HG02588 (cell line): ENCODE data around the gene PDGFD.

Experiments used
- ATAC-seq: cut with Tn5 transposase; IDR thresholded peaks from one replicate; pipeline ENCODE4 v1.9.1; 2021; ENCODE audit warnings: mild to moderate bottlenecking, moderate library complexity; ENCODE audit not compliant: unreplicated experiment

Gene PDGFD

DNA sequence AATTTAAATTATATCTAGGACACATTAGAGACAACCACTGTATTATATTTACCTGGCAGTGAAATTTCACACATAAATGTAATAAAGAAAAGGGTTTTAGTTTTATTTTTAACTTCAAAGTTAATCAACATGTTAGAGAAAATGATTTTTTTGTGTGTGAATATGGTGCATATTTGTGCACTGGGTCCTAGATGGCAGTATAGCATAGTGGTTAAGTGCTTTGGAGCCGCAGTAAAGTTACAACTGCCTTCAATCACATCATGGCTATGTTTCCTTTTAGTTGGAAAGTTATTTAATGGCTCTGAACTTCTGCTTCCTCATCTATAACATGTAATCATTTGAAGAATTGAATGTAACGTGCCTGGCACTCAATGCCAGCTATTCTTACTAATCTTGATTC, 236.4 kb downstream of the PDGFD start:
- ATAC-seq: no peak

DNA sequence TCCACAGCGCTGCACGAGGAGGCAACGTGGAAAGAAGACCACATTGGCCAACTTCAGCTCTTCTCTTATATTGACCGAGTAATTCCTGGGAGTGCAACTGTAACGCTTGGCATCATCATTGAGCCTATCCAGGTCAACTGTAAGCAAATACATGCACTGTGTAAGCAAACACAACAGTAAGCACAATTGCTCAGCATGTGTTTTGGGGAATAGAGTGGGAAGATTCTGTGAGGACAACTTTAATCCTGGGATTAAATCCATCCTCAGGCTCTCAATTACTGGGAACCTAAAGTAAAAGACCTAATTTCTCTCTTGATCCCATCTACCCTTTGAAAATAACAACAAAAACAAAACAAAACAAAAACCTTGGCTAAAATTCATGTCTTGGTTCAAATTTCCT, 237.0 kb downstream of the PDGFD start:
- ATAC-seq: no peak

DNA sequence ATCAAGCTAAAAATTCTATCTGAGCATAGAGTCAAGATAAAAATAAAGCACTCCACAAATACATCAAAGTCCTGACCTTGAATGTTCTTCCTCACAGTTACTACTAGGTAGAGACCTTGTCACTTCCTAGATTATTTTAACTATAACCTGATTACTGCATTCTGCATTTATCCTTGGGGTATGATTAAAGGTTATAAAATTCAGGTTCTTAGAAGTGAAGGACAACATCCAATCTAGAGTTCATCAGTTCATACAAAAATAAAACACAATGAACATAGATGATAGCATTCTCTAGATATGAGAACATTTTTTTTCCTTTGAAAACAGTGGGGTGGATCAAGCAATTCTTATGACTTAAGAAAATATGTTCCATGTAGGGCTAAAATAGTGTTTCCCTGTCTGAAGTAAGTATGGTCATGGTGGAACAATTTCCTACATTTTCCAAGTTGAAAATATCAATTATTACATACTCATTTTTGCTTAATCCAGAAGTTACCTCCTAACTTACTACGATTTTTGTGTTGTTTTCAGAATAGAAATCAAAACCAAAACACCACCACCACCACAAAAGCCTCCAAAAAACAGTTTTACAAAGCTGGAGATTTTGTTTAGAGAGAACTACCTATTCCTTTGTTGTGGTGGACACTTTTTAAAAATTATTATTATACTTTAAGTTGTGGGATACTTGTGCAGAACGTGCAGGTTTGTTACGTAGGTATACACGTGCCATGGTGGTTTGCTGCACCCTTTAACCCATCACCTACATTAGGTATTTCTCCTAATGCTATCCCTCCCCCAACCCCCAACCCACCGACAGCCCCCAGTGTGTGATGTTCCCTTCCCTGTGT, 239.6 kb downstream of the PDGFD start:
- no peak for ATAC-seq

DNA sequence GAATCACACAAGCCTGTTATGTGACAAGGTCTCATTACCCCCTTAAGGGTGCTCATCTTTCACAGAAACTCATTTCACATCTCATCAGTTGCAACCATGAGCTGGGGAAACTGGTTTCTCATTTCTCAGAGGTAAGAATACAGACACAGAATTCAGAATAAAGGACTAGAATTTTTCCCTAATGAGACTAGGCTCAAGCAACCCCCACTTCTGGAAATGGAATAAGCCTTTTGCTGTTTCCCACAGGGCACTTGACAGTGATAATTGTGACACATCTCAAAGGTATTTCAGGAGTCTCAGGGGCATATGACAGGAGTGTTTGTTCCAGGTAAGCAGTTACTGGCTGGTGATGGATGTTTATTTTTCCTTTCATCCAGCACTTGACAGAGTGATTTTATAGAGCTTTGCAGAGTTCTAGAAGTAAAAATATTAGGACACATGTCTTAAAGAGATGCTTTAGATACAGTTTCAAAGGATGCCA, 240.5 kb downstream of the PDGFD start:
- ATAC-seq: peak; percentile 50

DNA sequence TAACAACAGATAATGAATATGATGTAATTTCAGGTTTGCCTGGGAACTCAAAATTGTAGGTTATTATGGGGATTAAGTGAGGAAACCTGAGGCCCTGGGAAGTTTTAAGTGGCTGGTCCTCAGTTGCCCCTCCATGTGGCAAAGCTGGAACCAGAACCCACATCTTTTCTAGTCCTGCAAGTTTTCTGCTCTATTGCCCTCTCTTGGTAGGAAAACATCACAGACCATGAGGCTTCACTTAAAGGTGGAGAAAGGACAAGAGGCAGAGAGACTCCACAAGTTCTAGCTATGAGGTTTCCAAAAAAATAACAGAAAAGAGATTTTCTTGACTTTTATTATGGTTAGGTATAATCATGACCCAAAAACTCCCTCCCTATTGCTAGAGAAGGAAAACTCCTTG, 243.0 kb downstream of the PDGFD start:
- no peak for ATAC-seq

DNA sequence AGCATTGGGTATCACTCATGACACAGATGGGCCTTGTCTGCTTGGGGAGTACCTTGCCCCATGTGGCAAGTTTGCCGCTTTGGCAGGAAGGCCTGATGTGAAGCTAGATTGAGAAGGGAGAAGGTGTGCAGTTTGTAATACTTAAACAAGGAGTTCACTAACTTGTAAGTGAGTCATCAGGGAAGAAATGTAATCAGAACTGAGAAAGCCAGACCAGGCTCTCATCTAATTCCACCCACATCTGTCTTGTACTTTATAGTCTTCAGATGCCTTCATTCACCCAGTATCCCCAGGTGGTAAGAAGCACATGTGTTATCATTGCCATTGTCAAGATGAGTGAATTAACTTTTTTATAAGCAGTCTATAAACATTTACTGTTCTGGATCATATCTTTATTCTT, 243.5 kb downstream of the PDGFD start:
- peak; percentile 51 for ATAC-seq

DNA sequence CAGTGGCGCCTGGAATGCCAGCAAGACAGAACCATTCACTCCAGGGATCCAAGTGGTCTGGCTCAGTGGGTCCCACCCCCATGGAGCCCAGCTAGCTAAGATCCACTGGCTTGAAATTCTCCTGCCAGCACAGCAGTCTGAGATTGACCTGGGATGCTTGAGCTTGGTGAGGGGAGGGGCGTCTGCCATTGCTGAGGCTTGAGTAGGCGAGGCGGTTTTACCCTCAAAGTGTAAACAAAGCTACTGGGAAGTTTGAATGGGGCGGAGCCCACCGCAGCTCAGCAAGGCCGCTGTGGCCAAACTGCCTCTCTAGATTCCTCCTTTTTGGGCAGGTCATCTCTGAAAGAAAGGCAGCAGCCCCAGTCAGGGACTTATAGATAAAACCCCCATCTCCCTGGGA, 253.2 kb downstream of the PDGFD start:
- ATAC-seq: no peak

DNA sequence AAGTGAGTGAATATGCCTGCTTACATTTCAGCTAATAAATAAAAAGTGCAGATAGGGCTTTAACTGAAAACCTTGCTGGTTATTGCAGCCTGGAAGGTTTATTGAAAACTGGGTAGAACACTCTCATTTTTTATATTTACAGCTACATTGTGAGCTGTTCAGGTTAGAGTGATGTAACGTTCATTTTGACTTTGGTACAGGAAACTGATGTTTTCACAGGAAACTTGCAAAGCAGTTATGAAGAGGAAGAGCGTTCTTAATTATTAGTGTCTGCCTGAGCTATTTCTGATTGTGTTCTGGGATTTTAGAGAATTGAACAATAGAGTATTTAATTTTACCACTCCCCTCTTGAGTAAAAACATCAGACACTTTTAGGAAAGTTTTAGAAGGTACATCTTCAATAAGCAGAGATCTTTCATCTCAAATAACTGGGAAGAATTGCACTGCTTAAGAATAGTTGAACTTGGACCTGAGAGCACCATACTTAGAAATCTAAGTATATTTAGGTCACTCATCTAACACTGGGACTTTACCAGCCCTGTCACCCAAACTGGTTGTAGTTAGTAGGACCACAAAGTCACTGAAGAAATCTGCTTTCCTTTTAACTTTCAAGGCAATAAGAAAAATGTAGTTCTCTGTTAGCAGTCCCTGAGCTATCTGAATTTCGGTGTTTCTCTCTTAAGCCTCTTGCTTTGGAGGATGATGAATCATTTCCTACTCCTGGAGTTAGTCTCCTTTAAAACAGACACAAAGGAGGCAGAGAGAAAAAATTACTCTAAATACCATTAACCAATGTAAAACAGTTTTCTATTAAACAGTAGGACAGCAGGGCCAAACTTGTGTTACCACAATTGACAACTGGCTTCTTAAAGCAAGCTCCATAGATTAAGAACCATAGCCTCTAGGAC, 256.1 kb downstream of the PDGFD start:
- ATAC-seq: no peak

DNA sequence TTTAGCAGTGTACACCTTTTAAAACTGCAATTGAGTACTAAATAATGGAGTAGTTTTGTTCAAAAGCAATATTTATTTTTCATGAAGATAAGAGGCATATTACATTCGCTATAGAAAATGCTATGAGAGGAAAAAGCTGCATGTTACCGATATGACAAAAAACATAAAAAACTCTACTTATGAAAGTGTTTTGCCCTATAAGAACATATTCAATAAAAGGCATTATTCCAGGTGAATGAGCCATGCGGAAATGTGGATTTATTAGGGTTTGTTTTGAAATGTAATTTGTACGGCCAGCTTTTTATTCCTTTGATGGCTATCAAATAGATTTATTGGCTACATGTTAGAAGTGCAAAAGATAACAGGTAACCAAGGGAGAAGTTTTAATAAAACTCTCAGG, 256.8 kb downstream of the PDGFD start:
- no peak for ATAC-seq

DNA sequence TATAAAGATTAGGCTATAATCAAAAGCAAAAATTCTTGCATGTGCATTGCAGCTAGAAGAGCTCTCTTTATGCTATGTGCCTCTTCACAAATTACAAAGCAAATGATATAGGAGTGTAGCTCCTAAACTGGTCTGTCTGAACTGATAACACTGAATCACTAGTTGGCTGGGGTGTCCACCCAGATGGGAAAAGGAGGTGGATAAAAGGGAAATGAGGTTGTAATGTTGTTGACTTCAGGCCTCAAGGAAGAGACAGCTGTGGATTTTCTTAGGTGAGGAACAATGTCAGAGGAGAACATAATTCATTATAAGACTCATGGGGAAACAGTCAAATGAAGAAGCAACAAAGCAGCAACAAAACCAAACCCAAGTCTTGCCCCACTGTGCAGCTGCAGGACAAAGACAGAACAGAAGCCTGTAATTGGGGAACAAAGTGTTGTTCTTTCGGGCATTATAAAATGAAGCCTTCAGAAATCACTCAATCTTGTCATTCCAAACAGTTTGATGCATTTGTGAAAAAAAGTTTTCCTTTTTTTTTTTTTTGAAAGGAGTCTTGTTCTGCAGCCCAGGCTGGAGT, 257.6 kb downstream of the PDGFD start:
- ATAC-seq: no peak

DNA sequence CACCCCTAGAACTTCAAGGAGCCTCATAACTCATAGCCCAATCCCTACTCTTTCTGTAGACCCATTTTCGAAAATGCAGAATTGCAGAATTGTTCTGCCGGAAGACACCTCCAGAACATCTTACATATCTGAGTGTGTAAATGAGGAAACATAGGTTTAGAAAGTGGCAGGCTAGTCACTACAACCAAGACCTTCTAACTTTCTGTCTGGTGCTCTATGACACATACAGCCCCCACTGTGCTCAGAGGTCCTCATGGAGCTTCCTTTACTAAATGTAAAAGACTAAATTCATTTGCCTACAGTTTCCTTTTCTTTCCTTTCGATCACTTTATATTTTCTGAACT, 259.7 kb downstream of the PDGFD start:
- ATAC-seq: peak; percentile 83

DNA sequence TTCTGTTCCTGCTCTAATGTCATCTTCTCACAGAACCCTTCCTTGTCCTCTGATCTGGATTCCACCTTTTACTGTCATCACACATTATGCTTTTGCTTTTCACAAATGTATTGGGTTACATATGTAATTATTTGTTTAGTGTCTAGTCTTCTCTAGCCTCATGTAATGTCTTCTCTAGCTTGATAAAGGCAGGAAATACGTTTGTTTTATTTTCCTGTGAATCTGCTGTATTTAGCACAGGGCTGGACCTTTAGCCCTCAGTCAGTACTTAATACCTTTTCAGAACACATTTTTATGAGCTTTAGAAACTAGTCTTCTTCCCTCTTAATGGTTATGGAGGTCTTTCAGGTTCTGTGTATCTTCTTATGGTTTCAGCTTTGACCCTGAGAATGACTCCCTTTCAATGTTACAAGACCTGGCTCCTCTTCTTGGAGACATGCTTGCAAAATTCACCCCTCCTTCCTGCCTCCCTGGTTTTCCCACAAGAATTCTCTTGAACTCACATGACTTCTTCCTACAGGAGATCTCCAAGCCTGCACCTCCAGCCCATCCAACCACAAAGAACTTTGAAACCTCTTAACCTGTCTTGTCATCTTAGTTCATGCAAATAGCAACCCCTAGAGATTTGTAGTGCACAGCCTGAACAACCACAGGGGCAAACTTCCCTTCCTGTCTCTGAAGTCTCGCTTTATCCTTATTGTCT, 260.2 kb downstream of the PDGFD start:
- peak; percentile 79 for ATAC-seq

DNA sequence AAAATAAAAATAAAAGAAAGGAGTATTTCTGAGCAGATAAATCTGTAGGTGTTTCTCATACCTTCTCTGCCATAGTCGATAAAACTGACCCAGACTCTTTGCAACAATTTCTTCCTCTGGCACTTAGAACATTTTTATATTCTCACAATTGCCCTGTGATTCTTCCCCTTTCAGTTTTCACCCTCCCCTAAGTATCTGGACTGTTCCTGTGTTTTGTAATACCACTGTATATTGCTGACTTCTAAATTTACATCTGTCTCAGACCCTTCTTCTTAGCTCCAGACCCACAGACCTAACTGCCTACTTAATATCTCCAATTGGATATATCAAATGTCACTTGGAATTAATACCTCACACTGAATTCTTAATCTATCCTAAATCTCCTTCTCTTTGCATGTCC, 261.0 kb downstream of the PDGFD start:
- ATAC-seq: no peak

DNA sequence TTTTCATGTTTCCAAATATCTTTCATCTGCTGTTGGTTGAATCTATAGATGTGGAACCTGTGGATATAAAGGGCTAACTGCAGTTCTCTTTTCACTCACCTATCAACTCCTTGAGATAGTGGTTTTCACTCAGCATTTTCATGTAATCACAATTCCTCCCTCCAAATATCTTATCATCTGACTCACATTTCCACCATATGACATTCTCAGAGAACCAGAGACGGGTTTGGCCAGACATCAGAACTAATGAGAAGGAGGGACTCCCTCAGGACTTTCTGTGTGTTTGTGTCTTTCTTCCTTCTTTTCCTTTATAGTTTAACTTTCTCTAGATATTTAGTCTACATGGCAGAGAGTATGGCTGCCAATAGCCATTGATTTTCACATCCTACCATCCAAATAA, 262.3 kb downstream of the PDGFD start:
- ATAC-seq: no peak

DNA sequence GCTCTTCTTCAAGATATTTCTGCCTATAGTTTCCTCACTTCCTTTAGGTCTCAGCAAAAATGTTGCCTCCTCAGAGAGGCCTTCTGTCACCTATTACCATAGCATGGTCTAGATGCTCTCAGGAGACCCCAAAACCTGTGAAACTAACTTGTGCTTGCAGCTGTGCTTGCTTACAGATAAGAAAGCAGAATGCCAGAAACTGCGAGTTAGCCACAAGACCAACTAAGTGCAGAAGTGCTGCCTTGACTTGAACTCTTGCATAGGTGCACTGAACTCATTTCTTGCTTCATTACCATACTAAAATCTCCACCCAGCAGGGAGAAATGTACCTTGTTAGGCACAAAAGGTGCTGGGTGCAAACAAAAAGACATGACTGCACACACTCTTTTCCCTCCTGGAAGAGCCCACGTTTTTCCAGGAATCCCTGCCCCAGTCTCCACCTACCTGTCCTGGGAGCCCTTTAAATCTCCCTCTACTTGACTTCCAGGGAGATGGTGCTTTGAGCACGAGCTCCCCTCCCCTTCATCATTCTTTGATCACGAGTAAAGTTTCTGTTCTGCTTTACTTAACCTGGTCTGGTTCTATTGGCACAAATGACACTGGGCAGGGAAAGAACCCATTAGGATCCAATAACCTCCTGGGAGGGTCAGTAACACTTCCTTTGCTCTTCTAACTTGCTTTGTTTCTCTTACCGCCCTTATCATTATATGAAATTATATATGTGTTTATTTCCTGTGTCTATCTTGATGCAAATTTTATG, 265.2 kb downstream of the PDGFD start:
- ATAC-seq: peak; percentile 73

DNA sequence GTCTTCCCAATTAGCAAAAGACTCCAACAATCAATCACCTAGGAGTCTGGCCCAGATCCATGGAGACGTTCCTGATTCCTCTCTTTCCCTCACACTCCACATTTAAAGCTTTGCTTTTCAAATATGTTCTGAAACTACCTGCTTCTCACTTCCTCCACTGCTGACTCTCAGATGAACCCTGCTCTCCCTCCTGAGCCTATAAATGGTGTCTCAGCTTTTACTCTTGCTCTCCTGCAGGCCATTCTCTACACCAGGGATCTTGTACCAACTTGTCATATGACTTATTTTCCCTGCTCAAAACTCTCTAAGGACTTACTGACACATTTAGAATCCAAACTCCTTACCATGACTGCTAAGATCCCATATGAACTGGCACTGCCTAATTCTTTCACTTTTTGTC, 265.9 kb downstream of the PDGFD start:
- peak; percentile 53 for ATAC-seq

DNA sequence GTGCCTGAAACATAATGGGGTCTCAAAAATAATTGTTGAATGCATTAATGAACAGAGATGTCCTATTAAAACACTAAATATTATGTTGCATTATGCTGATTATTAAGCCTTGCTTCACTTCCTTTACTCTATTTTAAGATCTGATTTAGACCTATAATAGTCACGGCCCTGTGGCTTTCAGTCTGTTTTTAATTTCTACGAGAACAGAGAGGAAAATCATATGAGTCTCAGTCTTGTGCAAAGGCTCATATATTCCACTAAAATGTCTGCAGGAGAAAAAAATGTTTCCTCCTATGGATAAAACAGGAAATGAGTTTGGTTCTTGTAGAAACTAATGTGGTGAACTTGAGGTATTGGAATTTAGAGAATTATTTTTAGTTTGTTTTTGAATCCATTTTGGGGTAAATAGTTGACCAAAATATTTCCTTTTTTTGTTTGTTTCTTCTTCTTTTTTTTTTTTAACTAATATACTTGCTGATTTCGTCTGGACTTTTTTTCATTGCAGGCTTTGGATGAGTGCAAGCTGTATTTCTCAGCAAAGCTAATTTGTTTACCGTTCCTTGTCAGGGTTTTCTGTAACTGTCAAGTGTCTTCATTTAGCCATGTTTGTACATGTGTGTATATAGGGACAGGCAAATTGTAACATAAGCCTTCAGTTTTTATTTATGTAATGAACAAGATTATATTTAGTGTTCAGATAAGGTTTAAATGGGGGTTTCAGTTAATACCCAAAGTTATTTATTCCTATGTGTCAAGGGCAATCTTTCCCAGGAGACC, 266.6 kb downstream of the PDGFD start:
- ATAC-seq: no peak

DNA sequence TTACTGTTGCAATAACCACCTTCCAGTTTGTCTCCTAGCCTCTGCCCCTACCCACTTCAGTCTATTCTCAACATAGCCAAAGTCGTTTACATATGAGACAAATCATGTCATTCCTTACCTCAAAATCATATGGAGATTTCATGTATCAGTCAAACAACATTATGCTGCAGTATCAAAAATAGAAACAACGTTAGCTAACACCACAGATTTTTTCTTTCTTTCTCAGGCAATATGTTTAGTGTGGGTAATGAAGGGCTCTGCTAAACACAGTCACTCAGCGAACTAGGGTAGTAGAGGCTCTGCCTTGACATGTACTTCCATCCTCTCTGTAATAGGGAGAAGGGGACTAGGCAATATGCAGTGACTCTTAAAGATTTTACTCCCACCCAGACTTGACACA, 268.8 kb downstream of the PDGFD start:
- ATAC-seq: no peak

DNA sequence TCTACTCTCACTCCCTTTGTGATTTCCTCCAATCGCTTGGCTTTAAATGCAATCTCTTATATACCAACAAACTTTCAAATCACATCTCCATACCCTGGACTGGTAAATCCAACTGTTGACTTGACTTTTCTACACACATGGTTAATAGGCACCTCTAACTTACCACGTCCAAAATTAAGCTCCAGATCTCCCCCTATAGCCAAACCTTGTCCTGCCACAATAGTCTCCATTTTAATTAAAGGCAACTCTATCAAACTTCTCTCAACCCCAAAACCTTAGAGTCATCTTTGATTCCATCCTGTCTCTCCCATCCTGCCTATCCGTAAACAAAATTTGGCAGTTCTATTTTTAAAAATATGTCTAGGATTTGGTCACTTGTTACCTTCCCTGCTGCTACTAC, 269.3 kb downstream of the PDGFD start:
- no peak for ATAC-seq

DNA sequence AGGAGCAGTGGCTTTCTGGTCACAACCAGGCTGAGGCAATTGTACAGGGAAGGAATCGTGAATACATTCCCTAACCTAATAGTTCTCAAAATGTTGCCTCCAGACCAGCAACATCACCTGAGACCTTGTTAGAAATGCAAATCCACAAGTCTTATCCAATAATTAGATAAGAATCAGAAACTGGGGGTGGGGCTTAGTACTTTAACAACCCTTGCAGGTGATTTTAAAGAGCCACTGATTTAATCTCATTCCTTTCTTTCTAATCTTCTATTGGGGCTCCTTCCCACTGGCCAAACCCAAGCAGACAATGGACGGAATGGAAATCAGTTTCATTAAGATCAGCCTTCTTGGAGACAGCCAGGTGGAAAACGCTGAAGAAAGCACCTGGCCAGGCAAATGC, 269.9 kb downstream of the PDGFD start:
- ATAC-seq: no peak
